OCI-LY3 (cell line): ENCODE data around the gene DCT.

ENCODE experiments used
- H2AFZ ChIP-seq: fragments of 200-600, 300-600 bp; shearing (Covaris generic); 2 replicates; pipeline ENCODE4 v1.6.0; 2014; ENCODE audit warnings: antibody characterized with exemption, low read depth, low read length
- H3K27ac ChIP-seq: fragments of 200-600, 300-600 bp; sonication (generic); 2 replicates; pipeline ENCODE4 v1.5.1; 2014; ENCODE audit warnings: mild to moderate bottlenecking, low read length, moderate library complexity, mixed read lengths
- H3K27me3 ChIP-seq: fragments of 200-600, 300-600 bp; sonication (generic); 2 replicates; pipeline ENCODE4 v1.6.1; 2014; ENCODE audit warnings: low read depth, low read length, mixed read lengths
- H3K36me3 ChIP-seq: fragments of 200-600, 300-600 bp; sonication (generic); replicated peaks from 2 replicates; pipeline ENCODE3; 2014; ENCODE audit warnings: low read depth, low read length, mixed read lengths
- H3K4me1 ChIP-seq: fragments of 300-600, 200-600 bp; sonication (generic); 2 replicates; pipeline ENCODE4 v1.6.1; 2014; ENCODE audit warnings: low read length, mixed read lengths
- H3K4me2 ChIP-seq: fragments of 200-600, 300-600 bp; sonication (generic); 2 replicates; pipeline ENCODE4 v1.6.1; 2014; ENCODE audit warnings: low read length, mixed read lengths
- H3K4me3 ChIP-seq: fragments of 300-600, 200-600 bp; sonication (generic); 2 replicates; pipeline ENCODE4 v1.5.1; 2014; ENCODE audit warnings: antibody characterized with exemption, mild to moderate bottlenecking, low read length, moderate library complexity
- H3K79me2 ChIP-seq: fragments of 300-600, 200-600 bp; shearing (Covaris generic); 2 replicates; pipeline ENCODE4 v1.6.1; 2014; ENCODE audit warnings: mild to moderate bottlenecking, low read length, mixed read lengths
- H3K9ac ChIP-seq: fragments of 300-600, 200-600 bp; shearing (Covaris generic); 2 replicates; pipeline ENCODE4 v1.6.0; 2014; ENCODE audit warnings: mild to moderate bottlenecking, low read length, moderate library complexity
- H3K9me3 ChIP-seq: fragments of 200-600, 300-600 bp; shearing (Covaris generic); 2 replicates; pipeline ENCODE4 v1.6.1; 2014; ENCODE audit warnings: low read length, mixed read lengths; ENCODE audit not compliant: insufficient read depth
- H4K20me1 ChIP-seq: fragments of 200-600, 300-600 bp; sonication (generic); 2 replicates; pipeline ENCODE4 v1.6.1; 2016; ENCODE audit warnings: low read length, mixed read lengths; ENCODE audit not compliant: insufficient read depth
- EZH2phosphoT487 ChIP-seq: fragments of 200-600 bp; shearing (Covaris generic); IDR thresholded peaks from 2 replicates; pipeline ENCODE4 v1.6.1; 2018; ENCODE audit warnings: antibody characterized with exemption, mixed run types, low read depth
- TF ChIP-seq, protein P1 (sequence below): fragments of 200-600, 300-600 bp; sonication (generic); IDR thresholded peaks from 2 replicates; pipeline ENCODE4 v1.5.1; 2014; ENCODE audit warnings: antibody characterized with exemption, low read length, low read depth

DCT gene

DNA sequence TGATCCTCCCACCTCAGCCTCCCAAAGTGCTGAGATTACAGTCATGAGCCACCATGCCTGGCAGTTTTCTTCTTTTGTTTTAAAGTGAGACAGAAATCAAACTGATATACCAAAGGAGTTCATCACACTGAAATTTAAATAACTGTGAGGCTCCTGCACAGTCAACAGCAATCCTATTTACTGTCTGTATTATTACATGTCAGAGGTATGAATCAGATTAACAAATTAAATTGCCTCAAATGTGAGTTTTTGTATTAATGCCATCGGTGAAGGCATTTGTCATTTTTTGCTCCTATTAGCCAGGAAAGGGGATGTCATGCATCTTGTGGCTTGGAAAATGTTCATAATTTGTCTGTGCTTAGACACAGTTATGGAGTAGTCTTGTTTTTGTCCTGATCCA lies 20.4 kb downstream of the DCT start:
- Histone ChIP-seq H3K79me2 (no peaks in the 10 kb centered on the region), H3K27me3 (no peaks in the 10 kb centered on the region), H3K4me1 (no peaks in the 10 kb centered on the region), H3K4me2 (no peak overlapping the region), H3K27ac (no peak overlapping the region), H3K9me3 (no peaks in the 10 kb centered on the region), H3K36me3 (no peaks in the 10 kb centered on the region), H3K4me3 (no peak overlapping the region), H3K9ac (no peak overlapping the region), H2AFZ (no peak overlapping the region), H4K20me1 (no peaks in the 10 kb centered on the region)
- TF ChIP-seq EZH2phosphoT487 = no peak
- TF ChIP-seq, protein P1, sequence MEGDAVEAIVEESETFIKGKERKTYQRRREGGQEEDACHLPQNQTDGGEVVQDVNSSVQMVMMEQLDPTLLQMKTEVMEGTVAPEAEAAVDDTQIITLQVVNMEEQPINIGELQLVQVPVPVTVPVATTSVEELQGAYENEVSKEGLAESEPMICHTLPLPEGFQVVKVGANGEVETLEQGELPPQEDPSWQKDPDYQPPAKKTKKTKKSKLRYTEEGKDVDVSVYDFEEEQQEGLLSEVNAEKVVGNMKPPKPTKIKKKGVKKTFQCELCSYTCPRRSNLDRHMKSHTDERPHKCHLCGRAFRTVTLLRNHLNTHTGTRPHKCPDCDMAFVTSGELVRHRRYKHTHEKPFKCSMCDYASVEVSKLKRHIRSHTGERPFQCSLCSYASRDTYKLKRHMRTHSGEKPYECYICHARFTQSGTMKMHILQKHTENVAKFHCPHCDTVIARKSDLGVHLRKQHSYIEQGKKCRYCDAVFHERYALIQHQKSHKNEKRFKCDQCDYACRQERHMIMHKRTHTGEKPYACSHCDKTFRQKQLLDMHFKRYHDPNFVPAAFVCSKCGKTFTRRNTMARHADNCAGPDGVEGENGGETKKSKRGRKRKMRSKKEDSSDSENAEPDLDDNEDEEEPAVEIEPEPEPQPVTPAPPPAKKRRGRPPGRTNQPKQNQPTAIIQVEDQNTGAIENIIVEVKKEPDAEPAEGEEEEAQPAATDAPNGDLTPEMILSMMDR = no peak

DNA sequence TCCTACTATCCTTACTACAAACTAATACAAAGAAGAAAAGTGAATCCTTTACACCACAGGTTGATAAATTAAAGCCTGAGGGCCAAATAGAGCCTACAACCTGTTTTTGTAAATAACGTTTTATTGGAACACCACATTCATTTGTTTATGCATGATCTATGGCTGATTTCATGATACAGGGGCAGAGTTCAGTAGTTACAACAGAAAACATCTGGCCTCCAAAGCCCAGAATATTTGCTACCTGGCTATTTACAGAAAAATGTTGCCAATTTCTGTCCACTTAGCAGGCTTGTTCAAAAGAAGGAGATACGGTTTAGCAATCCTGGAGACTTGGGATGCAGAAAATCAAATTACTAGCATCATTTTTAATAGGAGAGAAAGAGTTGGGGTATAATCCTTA lies 24.1 kb downstream of the DCT start:
- no peaks in the 10 kb centered on the region for H3K27me3 ChIP-seq
- TF ChIP-seq EZH2phosphoT487 = no peak
- TF ChIP-seq, protein P1 = no peak
- no peak overlapping the region for H3K27ac ChIP-seq
- no peaks in the 10 kb centered on the region for H3K36me3 ChIP-seq
- H4K20me1 ChIP-seq = no peaks in the 10 kb centered on the region
- no peak overlapping the region for H3K4me3 ChIP-seq
- no peaks in the 10 kb centered on the region for H3K9me3 ChIP-seq
- H3K79me2 ChIP-seq = no peaks in the 10 kb centered on the region
- no peak overlapping the region for H2AFZ ChIP-seq
- H3K4me1 ChIP-seq = no peaks in the 10 kb centered on the region
- H3K9ac ChIP-seq = no peak overlapping the region
- H3K4me2 ChIP-seq = no peak overlapping the region

DNA sequence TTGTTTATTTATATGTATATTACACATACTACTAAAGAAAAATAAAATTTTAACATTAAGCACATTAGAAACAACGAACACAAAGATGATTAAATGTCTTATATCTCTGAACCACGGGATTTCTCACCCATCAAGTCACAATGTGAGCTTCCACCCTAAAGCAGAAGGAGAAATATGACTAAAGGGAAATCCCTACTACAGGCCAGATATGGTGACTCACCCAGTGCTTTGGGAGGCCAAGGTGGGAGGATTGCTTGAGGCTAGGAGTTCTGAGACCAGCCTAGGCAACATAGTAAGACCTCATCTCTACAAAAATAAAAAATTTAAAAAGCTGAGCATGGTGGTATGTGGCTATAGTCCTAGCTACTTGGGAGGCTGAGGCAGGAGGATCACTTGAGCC lies 24.6 kb downstream of the DCT start:
- Histone ChIP-seq H3K4me1 (no peaks in the 10 kb centered on the region), H3K9ac (no peak overlapping the region), H3K9me3 (no peaks in the 10 kb centered on the region), H2AFZ (no peak overlapping the region), H4K20me1 (no peaks in the 10 kb centered on the region), H3K79me2 (no peaks in the 10 kb centered on the region), H3K27me3 (no peaks in the 10 kb centered on the region), H3K36me3 (no peaks in the 10 kb centered on the region), H3K4me3 (no peak overlapping the region), H3K27ac (no peak overlapping the region), H3K4me2 (no peak overlapping the region)
- TF ChIP-seq, protein P1 = no peak
- TF ChIP-seq EZH2phosphoT487 = no peak

DNA sequence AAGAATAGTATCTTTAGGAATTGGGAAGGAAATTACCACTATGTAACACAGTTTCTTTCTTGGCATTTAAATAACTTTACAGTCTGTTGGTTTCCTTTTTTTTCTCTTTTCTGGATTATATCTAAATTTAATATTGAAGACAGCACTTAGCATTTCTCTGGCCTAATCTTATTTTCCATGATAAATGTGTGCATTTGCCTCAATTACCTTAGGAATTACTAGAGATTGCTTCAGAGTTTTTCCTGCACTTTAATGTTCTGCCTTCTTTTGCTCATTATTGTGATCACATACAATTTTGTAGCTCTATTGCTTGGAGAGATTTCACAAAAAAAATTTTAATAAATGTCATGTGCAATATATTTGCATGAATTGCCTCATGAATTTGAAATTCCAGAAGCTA lies 25.1 kb downstream of the DCT start:
- Histone ChIP-seq H3K27ac (no peak overlapping the region), H2AFZ (no peak overlapping the region), H3K9ac (no peak overlapping the region), H3K4me3 (no peak overlapping the region), H4K20me1 (no peaks in the 10 kb centered on the region), H3K9me3 (no peaks in the 10 kb centered on the region), H3K4me1 (no peaks in the 10 kb centered on the region), H3K79me2 (no peaks in the 10 kb centered on the region), H3K27me3 (no peaks in the 10 kb centered on the region), H3K4me2 (no peak overlapping the region), H3K36me3 (no peaks in the 10 kb centered on the region)
- TF ChIP-seq, protein P1 = no peak
- TF ChIP-seq EZH2phosphoT487 = no peak
